Subcutaneous preadipocyte (primary cell): Measurements from ENCODE around the gene JADE3. TPM values are rescaled to one million over a fixed set of nuclear protein-coding genes. Genes with fewer than 3 reads are reported as not detected.

Experiments
- small RNA-seq: library from RNA; depleted of rRNA; stranded (forward); fragments of <200 nt; gene quantifications from one replicate; pipeline ENCODE3, GENCODE V24; 2012
- total RNA-seq: library from RNA; depleted of rRNA; stranded (reverse); fragments of >200 nt; gene quantifications from 2 replicates; pipeline ENCODE4 v1.2.3, GENCODE V29; 2012

JADE3 gene
- 2.9 and 3.9 TPM in 2 replicates for total RNA-seq

DNA sequence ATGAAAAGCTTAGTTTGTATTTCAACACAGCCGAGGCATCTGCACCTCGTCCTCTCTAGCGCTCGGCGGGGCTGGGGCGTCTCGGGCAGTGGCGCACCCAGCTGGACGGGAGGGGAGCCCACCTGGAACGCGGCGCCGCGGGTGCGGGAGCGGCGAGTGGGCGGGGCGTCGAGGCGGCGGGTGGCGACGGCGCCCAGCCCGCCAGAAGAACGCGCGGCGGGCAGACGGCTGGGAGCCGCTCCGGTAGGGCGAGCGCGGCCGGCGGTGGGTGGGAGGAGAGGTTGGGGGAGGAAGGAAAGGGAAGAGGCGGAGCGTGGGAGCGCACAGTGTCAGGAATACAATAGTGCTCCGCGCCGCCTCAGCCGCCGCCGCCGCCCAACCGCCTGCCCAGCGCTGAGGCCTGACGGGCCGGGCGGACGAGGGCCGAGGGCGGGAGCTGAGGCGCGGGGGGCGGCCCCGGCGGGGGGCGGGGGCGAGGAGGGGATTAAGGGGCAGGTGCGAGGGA lies at the start of gene JADE3:
TSS of gene JADE3 (plus strand) at position 324 of the 505 bp plus-strand sequence. CDS start 72,474 bp downstream, outside the sequence.

DNA sequence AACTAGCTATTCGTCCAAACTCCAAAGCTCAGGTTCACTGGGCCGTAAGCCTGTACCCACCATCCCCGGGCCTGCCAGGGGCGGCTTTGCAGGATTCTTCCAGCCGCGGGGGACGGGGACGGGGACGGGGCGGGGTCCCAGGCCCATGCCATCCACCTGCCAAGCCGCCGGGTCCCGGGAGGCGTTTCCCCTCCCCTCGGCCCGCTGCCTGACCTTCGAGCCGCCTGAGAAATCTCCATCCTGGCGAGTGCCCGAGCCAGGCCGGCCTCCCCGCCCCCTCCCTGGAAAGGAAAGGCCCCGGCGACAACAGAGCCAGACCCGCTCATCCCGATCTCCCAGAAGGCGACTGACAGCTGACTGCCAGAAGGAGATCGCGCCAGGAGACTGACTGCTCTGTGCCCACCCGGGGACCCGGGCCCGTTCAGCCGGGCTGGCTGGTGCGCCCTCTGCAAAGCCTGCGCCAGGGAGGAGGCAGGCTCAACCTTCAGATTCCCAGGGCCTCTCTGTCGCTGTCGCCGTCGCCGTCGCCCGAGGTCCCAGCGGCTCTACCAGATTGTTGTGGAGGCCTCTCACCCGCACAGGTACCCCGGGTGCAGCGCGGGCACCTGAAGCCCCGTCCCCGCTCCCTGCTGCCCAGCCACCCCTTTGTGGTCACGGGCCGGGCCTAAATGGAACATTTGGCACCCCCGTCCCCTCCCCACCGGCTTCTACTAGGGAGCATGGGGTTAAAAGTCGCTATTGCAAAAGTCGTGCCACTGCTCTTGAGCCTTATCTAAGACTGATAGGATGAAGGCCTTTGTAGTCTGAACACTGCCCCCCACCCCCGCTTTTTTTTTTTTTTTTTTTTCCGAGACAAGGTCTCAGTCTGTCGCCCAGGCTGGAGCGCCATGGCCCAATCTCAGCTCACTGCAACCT lies 166.2 kb downstream of the JADE3 start, which contains the start of gene RGN:
TSS of gene RGN (plus strand) at position 315 of the 915 bp plus-strand sequence. CDS start 2,702 bp downstream, outside the sequence.

Small RNAs within 50 kb of the gene (small RNA-seq; reads per million reads assigned to genes)
- gene RNU6-1189P = not detected

Other genes starting within 250 kb of the JADE3 start
- 30.5 and 37.5 TPM in 2 replicates for gene SLC9A7, start 153.3 kb upstream of the JADE3 start, total RNA-seq
- gene RP2, start 75.4 kb upstream of the JADE3 start, total RNA-seq = 12.5 and 17.6 TPM in 2 replicates
- gene RGN, start 166.0 kb downstream of the JADE3 start, total RNA-seq = 0.98 and 1.5 TPM in 2 replicates
- gene NDUFB11, start 232.3 kb downstream of the JADE3 start, total RNA-seq = 43.2 and 73.1 TPM in 2 replicates
- gene RBM10, start 232.8 kb downstream of the JADE3 start, total RNA-seq = 49.6 and 71.7 TPM in 2 replicates